Thoracic aorta (tissue), 2 donors: Measurements from ENCODE around the gene PPP5C. TPM values are rescaled to one million over a fixed set of nuclear protein-coding genes. Genes with fewer than 3 reads are reported as not detected.

Experiments
- ATAC-seq: fragments of 150-250 bp; one replicate; pipeline ENCODE4 v1.8.0; 2017; ENCODE audit warnings: low read depth; ENCODE audit not compliant: insufficient number of reproducible peaks, low FRiP score
- DNase-seq: peaks from one replicate; pipeline ENCODE4 v3.0.0-alpha.2; 2020; ENCODE audit warnings: low spot score
- H3K27ac ChIP-seq, 2 donors: fragments of 200-600 bp; sonication (generic); 1 replicate in 1 of 2; 2 replicates in 1 of 2; pipeline ENCODE4 v1.5.1; 2016; ENCODE audit warnings: mild to moderate bottlenecking in 2 of 2, moderate library complexity in 2 of 2
- H3K27me3 ChIP-seq: fragments of 200-600 bp; sonication (generic); replicated peaks from 2 replicates; pipeline ENCODE4 v1.6.0; 2016; ENCODE audit warnings: mild to moderate bottlenecking; ENCODE audit not compliant: insufficient read depth
- H3K36me3 ChIP-seq: fragments of 200-600 bp; sonication (generic); one replicate; pipeline ENCODE4 v1.5.1; 2016
- H3K4me1 ChIP-seq, 2 donors: fragments of 200-600 bp; sonication (generic); 1 replicate in 1 of 2; 2 replicates in 1 of 2; pipeline versions ENCODE4 v1.5.1 to v1.6.0; 2016; ENCODE audit warnings: low read depth in 2 of 2, mild to moderate bottlenecking in 1 of 2; ENCODE audit not compliant: control insufficient read depth in 1 of 2
- H3K4me3 ChIP-seq: fragments of 200-600 bp; sonication (generic); 2 replicates; pipeline ENCODE4 v1.5.1; 2016; ENCODE audit warnings: mild to moderate bottlenecking
- H3K9me3 ChIP-seq: fragments of 200-600 bp; sonication (generic); 2 replicates; pipeline ENCODE4 v1.5.1; 2016
- CTCF ChIP-seq: fragments of 200-600 bp; sonication (generic); IDR thresholded peaks from one replicate; pipeline ENCODE4 v1.5.1; 2019; ENCODE audit warnings: antibody characterized with exemption
- total RNA-seq, 2 donors: library from RNA; depleted of rRNA; stranded (reverse); fragments of >200 nt; gene quantifications; one replicate each; pipeline versions ENCODE4 v1.1.0 to v1.2.3, GENCODE V29; 2016

PPP5C gene
- total RNA-seq, 2 donors from 2014 or later = 60.6 to 107 TPM

GRCh38 chr19:46386996-46387712 is 40.3 kb downstream of the PPP5C start:
- H3K27ac ChIP-seq = no peak overlapping the region
- DNase-seq = no peak

GRCh38 chr19:46387713-46388130 is 40.8 kb downstream of the PPP5C start:
- Histone ChIP-seq H3K27me3 (no peaks in the 10 kb centered on the region), H3K4me1 (peaks cover 5 to 23% of the 10 kb centered on the region in 2 donors), H3K36me3 (peaks cover 43% of the 10 kb centered on the region), H3K27ac (no peak overlapping the region), H3K4me3 (no peak overlapping the region), H3K9me3 (no peaks in the 10 kb centered on the region)
- no peak for TF ChIP-seq CTCF
- no peak for DNase-seq
- no peak for ATAC-seq

More at GRCh38 chr19:46386996-46387712, 40.3 kb downstream of the PPP5C start:
- H3K27me3 ChIP-seq = no peaks in the 10 kb centered on the region
- ATAC-seq = no peak
- H3K36me3 ChIP-seq = peaks cover 45% of the 10 kb centered on the region
- H3K9me3 ChIP-seq = no peaks in the 10 kb centered on the region
- no peak for TF ChIP-seq CTCF
- H3K4me1 ChIP-seq = peaks cover 2 to 17% of the 10 kb centered on the region in 2 donors
- no peak overlapping the region for H3K4me3 ChIP-seq

GRCh38 chr19:46388311-46389095 is 41.6 kb downstream of the PPP5C start:
- no peak for DNase-seq
- TF ChIP-seq CTCF = no peak
- ATAC-seq = no peak
- Histone ChIP-seq H3K27me3 (no peaks in the 10 kb centered on the region), H3K9me3 (no peaks in the 10 kb centered on the region), H3K36me3 (peaks cover 41% of the 10 kb centered on the region), H3K4me1 (peaks cover 5 to 31% of the 10 kb centered on the region in 2 donors), H3K4me3 (no peak overlapping the region), H3K27ac (no peak overlapping the region)

GRCh38 chr19:46390121-46390858 is 43.4 kb downstream of the PPP5C start:
- Histone ChIP-seq H3K27me3 (no peaks in the 10 kb centered on the region), H3K27ac (peak overlapping the region in 1 of 2 donors; percentile 59), H3K4me3 (no peak overlapping the region), H3K9me3 (no peaks in the 10 kb centered on the region), H3K36me3 (peaks cover 29% of the 10 kb centered on the region), H3K4me1 (peaks cover 5 to 45% of the 10 kb centered on the region in 2 donors)
- DNase-seq (no peak), ATAC-seq (no peak)
- TF ChIP-seq CTCF = no peak

- no peaks in the 10 kb centered on the region for H3K27me3 ChIP-seq
- DNase-seq (no peak), ATAC-seq (no peak)
- TF ChIP-seq CTCF = no peak
- peak overlapping the region in 1 of 2 donors; percentile 59 for H3K27ac ChIP-seq
- H3K4me1 ChIP-seq = peaks cover 5 to 46% of the 10 kb centered on the region in 2 donors
- H3K9me3 ChIP-seq = no peaks in the 10 kb centered on the region
- H3K4me3 ChIP-seq = no peak overlapping the region
- H3K36me3 ChIP-seq = peaks cover 28% of the 10 kb centered on the region
These were observed 44.0 kb downstream of the PPP5C start for GRCh38 chr19:46390866-46391265.
